Measurements from ENCODE around the gene WIZ.

The WIZ gene

GRCh38 chr19:15374796-15375440 is 74.8 kb downstream of the WIZ start:
- Mint-ChIP-seq H3K9me3 (no peaks in the 10 kb centered on the region), H3K4me3 (no peak overlapping the region), H3K27ac (no peak overlapping the region), H3K4me1 (peaks cover 17% of the 10 kb centered on the region), H3K27me3 (ENCODE audit: low read depth) (no peaks in the 10 kb centered on the region), H3K36me3 (ENCODE audit: low read depth) (peaks cover 22% of the 10 kb centered on the region)
- TF ChIP-seq, protein P1, sequence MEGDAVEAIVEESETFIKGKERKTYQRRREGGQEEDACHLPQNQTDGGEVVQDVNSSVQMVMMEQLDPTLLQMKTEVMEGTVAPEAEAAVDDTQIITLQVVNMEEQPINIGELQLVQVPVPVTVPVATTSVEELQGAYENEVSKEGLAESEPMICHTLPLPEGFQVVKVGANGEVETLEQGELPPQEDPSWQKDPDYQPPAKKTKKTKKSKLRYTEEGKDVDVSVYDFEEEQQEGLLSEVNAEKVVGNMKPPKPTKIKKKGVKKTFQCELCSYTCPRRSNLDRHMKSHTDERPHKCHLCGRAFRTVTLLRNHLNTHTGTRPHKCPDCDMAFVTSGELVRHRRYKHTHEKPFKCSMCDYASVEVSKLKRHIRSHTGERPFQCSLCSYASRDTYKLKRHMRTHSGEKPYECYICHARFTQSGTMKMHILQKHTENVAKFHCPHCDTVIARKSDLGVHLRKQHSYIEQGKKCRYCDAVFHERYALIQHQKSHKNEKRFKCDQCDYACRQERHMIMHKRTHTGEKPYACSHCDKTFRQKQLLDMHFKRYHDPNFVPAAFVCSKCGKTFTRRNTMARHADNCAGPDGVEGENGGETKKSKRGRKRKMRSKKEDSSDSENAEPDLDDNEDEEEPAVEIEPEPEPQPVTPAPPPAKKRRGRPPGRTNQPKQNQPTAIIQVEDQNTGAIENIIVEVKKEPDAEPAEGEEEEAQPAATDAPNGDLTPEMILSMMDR (IDR thresholded peaks at IDR 0.05; ENCODE audit: unreplicated experiment in 3 of 3): no peak

DNA sequence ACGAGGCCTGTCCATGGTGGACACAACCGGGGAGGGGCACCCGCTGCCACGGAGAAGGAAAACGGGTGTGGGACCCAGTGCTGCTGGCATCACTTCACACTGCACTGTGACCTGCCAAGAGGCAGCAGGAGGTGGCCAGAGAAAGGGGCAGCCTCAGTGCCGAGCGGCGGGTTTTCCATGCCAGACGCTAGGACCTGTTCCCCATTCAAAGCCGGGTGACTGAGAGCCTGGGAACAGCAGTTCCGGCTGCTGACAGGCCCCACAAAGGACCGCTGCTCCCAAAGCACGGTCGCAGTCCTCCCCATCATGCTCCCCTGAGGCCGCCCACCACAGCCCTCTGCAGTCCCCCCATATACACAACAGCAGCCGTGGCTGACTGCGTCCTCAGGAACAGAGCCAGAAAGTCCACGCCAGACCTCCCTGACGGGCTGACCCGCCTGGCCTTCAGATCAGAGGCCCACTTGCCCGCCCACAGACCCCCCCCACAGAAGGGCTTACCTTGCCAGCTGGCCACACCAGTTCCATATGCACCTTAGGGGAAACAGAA is 75.6 kb downstream of the WIZ start:
- H3K4me3 Mint-ChIP-seq: no peak overlapping the region
- peaks cover 22% of the 10 kb centered on the region for H3K36me3 Mint-ChIP-seq (ENCODE audit: low read depth)

GRCh38 chr19:15373644-15374043 is 76.1 kb downstream of the WIZ start:
- TF ChIP-seq, protein P1 (IDR thresholded peaks at IDR 0.05; ENCODE audit: unreplicated experiment in 3 of 3): no peak
- H3K4me1 Mint-ChIP-seq: peaks cover 17% of the 10 kb centered on the region
- H3K36me3 Mint-ChIP-seq (ENCODE audit: low read depth): peaks cover 23% of the 10 kb centered on the region
- H3K27me3 Mint-ChIP-seq (ENCODE audit: low read depth): no peaks in the 10 kb centered on the region
- H3K27ac Mint-ChIP-seq: no peak overlapping the region
- no peak overlapping the region for H3K4me3 Mint-ChIP-seq
- H3K9me3 Mint-ChIP-seq: no peaks in the 10 kb centered on the region

More for the DNA sequence above, 75.6 kb downstream of the WIZ start:
- Mint-ChIP-seq H3K4me1 (peaks cover 17% of the 10 kb centered on the region), H3K9me3 (no peaks in the 10 kb centered on the region), H3K27me3 (ENCODE audit: low read depth) (no peaks in the 10 kb centered on the region), H3K27ac (no peak overlapping the region)
- TF ChIP-seq, protein P1 (IDR thresholded peaks at IDR 0.05; ENCODE audit: unreplicated experiment in 3 of 3): no peak

DNA sequence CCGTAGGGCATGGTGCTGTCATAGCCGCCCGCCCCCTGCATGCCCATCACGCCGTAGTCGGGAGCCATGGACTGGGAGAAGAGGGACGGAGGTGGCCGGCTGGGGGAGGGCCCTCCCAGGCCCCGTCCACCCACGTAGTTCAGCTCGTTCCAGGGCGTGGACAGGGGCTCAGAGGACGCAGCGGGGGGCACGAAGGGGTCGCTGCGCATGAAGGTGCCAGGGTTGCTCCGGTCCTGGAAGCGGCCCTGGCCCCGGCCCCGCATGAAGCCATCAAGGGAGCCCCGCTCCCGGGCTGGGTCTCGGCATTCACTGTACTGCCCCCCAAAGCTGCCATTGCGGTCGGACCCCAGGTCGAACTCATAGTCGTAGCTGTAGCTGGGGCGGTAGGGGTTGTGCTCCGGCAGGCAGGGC is 76.9 kb downstream of the WIZ start:
- TF ChIP-seq, protein P1 (IDR thresholded peaks at IDR 0.05; ENCODE audit: unreplicated experiment in 3 of 3): no peak
- H3K36me3 Mint-ChIP-seq (ENCODE audit: low read depth): peaks cover 31% of the 10 kb centered on the region

DNA sequence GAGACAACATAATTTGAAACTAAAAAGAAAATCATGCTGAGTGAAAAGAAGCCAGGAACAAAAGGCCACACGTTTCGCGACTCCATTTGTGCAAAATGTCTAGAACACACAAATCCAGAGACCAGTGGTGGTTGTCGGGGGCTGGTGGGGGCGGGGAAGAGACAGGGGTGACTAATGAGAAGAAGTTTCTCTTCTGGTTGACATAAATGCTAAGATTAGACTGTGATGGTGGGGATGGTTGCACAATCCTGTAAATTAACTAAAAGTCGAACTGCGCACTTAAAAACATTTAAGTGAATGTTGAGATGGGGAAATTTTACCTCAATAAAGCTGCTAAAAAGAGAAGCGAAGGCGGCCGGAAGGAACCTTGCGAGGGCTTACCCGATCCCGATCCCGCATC is 77.3 kb downstream of the WIZ start:
- H3K4me1 Mint-ChIP-seq: peaks cover 8% of the 10 kb centered on the region
- no peak overlapping the region for H3K4me3 Mint-ChIP-seq
- H3K27ac Mint-ChIP-seq: no peak overlapping the region
- TF ChIP-seq, protein P1 (IDR thresholded peaks at IDR 0.05; ENCODE audit: unreplicated experiment in 3 of 3): no peak
- no peaks in the 10 kb centered on the region for H3K27me3 Mint-ChIP-seq (ENCODE audit: low read depth)
- H3K36me3 Mint-ChIP-seq (ENCODE audit: low read depth): peaks cover 34% of the 10 kb centered on the region
- H3K9me3 Mint-ChIP-seq: no peaks in the 10 kb centered on the region

More for the DNA sequence above, 76.9 kb downstream of the WIZ start:
- peaks cover 11% of the 10 kb centered on the region for H3K4me1 Mint-ChIP-seq
- H3K4me3 Mint-ChIP-seq: no peak overlapping the region
- H3K9me3 Mint-ChIP-seq: no peaks in the 10 kb centered on the region
- H3K27me3 Mint-ChIP-seq (ENCODE audit: low read depth): no peaks in the 10 kb centered on the region
- H3K27ac Mint-ChIP-seq: no peak overlapping the region
